ENCODE data around the gene OS9. TPM values are rescaled to one million over a fixed set of nuclear protein-coding genes. Genes with fewer than 3 reads are reported as not detected.
"Not testable (repeated sequence)": the region's sequence is repeated elsewhere in the genome, so short reads cannot be mapped to it uniquely, and the experiment has no call there.

Gene OS9
- total and polyA plus RNA-seq, 2 donors (not counting 3 experiments of a cell fraction or from before 2014, with no cell fraction given) = 212 to 561 TPM

DNA sequence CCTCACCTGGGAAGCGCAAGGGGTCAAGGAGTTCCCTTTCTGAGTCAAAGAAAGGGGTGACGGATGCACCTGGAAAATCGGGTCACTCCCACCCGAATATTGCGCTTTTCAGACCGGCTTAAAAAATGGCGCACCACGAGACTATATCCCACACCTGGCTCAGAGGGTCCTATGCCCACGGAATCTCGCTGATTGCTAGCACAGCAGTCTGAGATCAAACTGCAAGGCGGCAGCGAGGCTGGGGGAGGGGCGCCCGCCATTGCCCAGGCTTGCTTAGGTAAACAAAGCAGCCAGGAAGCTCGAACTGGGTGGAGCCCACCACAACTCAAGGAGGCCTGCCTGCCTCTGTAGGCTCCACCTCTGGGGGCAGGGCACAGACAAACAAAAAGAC, 47.3 kb upstream of the OS9 start:
- H3K4me3 ChIP-seq (replicated peaks in 1 of 3; ENCODE audit: insufficient read depth in 1 of 3, low read depth in 1 of 3, low read length in 3 of 3); H3K27me3 ChIP-seq (ENCODE audit: control insufficient read depth in 2 of 2, insufficient read depth in 2 of 2, low read length in 2 of 2); FAIRE-seq; H3K9ac ChIP-seq (replicated peaks; ENCODE audit: extremely low read depth, insufficient read depth, low read length); CTCF ChIA-PET; DNase-seq (ENCODE audit: low read depth, low spot score); H3K79me2 ChIP-seq (ENCODE audit: control insufficient read depth, insufficient read depth, low read length); H3K36me3 ChIP-seq (ENCODE audit: control insufficient read depth in 2 of 2, extremely low read depth in 1 of 2, insufficient read depth in 2 of 2, low read length in 2 of 2); H3K4me1 ChIP-seq (ENCODE audit: control insufficient read depth, extremely low read depth, insufficient read depth, low read length); H3K9me1 ChIP-seq (replicated peaks; ENCODE audit: control insufficient read depth, extremely low read depth, insufficient read depth, low read length); H3K4me2 ChIP-seq (ENCODE audit: insufficient read depth, low read length); H3K9me3 ChIP-seq (replicated peaks; ENCODE audit: control insufficient read depth, insufficient read depth, low read length); H3K27ac ChIP-seq (ENCODE audit: insufficient read depth, low read depth, low read length); dilution Hi-C loops (cut with MboI; ENCODE audit: extremely low pct_ligation_motif_present, low sequenced_read_pairs); H4K20me1 ChIP-seq (replicated peaks; ENCODE audit: control insufficient read depth, extremely low read depth, insufficient read depth, low read length); BruUV-seq (replicated peaks); POLR2A ChIA-PET; intact Hi-C loops (cut with micrococcal nuclease); H2AFZ ChIP-seq (ENCODE audit: low read depth, low read length): not testable (repeated sequence)

DNA sequence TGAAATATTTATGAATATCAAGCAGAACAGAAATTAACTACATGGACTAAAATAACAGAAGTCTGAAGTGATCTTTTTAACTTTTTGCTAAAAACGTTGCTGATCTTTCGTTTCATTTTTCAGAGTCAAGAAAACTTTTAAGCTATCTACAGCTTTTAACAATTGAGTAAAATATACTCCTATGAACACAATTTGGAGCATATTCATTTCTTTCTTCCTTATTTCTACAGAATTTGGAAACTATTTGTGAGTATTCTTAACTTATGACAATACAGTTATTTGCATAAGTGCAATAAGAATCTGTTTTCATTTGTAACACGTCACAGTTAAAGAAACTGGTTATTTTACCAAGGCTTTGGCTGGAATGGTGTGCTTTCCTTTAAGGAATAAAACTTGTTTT, 39.9 kb upstream of the OS9 start:
- no peaks in the 10 kb centered on the region for H3K36me3 ChIP-seq (ENCODE audit: control insufficient read depth in 2 of 2, extremely low read depth in 1 of 2, insufficient read depth in 2 of 2, low read length in 2 of 2)
- H4K20me1 ChIP-seq (replicated peaks; ENCODE audit: control insufficient read depth, extremely low read depth, insufficient read depth, low read length) = no peaks in the 10 kb centered on the region
- H3K9ac ChIP-seq (replicated peaks; ENCODE audit: extremely low read depth, insufficient read depth, low read length) = no peak overlapping the region
- no peaks in the 10 kb centered on the region for H3K9me1 ChIP-seq (replicated peaks; ENCODE audit: control insufficient read depth, extremely low read depth, insufficient read depth, low read length)
- no peak overlapping the region for H3K27ac ChIP-seq (ENCODE audit: insufficient read depth, low read depth, low read length)
- TF ChIP-seq FOS (IDR thresholded peaks at IDR 0.05; ENCODE audit: borderline replicate concordance, insufficient read depth, low read length) (no peak), MYC (IDR thresholded peaks at IDR 0.05; ENCODE audit: low read depth, low read length) (no peak), JUN (IDR thresholded peaks at IDR 0.05; ENCODE audit: borderline replicate concordance, insufficient read depth, insufficient read length, low read depth) (no peak), EZH2 (IDR thresholded peaks at IDR 0.05; ENCODE audit: borderline replicate concordance, low read depth, low read length, severe bottlenecking) (no peak), POLR2AphosphoS5 (IDR thresholded peaks at IDR 0.05; ENCODE audit: insufficient read depth, low read depth, low read length) (no peak)
- H3K9me3 ChIP-seq (replicated peaks; ENCODE audit: control insufficient read depth, insufficient read depth, low read length) = no peaks in the 10 kb centered on the region
- H3K79me2 ChIP-seq (ENCODE audit: control insufficient read depth, insufficient read depth, low read length) = no peaks in the 10 kb centered on the region
- H3K27me3 ChIP-seq (ENCODE audit: control insufficient read depth in 2 of 2, insufficient read depth in 2 of 2, low read length in 2 of 2) = peaks cover 0 to 5% of the 10 kb centered on the region in 2 experiments
- no peak overlapping the region for H3K4me3 ChIP-seq (replicated peaks in 1 of 3; ENCODE audit: insufficient read depth in 1 of 3, low read depth in 1 of 3, low read length in 3 of 3)
- dilution Hi-C loops (cut with MboI; ENCODE audit: extremely low pct_ligation_motif_present, low sequenced_read_pairs) = no loop called here
- DNase-seq (ENCODE audit: low read depth, low spot score) = no peak
- CTCF ChIA-PET = interaction anchor here (1.2 to 1.3 kb wide), 2 partner anchors 13 to 15 kb away, joined by 3 read pairs; no protein-coding TSS in a partner anchor
- POLR2A ChIA-PET = interaction anchor here (0.5 kb wide), 1 partner anchor 92 kb away, joined by 3 read pairs; no protein-coding TSS in a partner anchor
- no peaks in the 10 kb centered on the region for H3K4me1 ChIP-seq (ENCODE audit: control insufficient read depth, extremely low read depth, insufficient read depth, low read length)
- H2AFZ ChIP-seq (ENCODE audit: low read depth, low read length) = no peak overlapping the region
- FAIRE-seq = peak; percentile 43
- no peak overlapping the region for H3K4me2 ChIP-seq (ENCODE audit: insufficient read depth, low read length)
- BruUV-seq (replicated peaks) = no TSS peak
- intact Hi-C loops (cut with micrococcal nuclease) = no loop called here
